ENCODE results near the gene STOML3.

The STOML3 gene

GRCh38 chr13:38980750-38981078 lies 9.9 kb downstream of the STOML3 start:
- no peak for DNase-seq

DNA sequence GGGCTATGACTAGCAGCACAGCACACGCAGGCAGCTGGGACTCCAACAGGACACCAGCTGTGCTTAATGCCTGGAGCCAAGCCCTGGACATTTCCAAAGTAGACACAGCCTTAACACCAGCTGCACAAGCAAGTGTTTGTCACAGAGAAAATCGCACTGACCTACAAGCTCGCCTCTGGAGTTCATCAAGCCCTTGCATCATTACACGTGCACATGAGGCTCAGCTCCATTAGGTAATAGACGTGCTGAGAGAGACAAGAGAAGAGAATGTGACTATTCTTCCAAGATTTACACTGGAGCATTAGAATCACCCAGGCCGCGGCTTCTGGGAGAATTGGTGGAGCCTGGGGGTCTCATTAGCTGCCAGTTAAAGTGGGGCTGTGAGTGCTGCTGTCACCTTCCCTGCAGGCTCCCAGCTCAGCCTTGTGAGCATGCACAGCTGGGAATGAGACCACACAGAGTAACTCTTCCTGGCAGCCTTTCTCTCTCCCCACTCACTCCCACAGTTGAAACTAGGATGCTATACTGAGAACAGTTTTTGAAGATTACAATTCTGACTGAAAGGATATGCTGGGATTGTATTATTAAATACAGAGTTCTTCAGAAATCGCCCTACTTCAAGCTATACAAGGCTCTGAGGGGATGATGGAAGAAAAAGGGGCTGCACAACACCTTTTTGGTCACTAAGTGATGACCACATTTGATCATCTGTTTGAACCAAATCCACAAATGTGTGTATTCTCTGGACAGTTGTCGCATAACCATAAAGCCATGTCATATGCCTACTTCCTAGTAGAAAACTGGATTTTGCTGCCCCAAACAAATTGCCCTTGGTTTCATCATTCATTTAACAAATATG lies 10.5 kb downstream of the STOML3 start:
- no peak for DNase-seq

DNA sequence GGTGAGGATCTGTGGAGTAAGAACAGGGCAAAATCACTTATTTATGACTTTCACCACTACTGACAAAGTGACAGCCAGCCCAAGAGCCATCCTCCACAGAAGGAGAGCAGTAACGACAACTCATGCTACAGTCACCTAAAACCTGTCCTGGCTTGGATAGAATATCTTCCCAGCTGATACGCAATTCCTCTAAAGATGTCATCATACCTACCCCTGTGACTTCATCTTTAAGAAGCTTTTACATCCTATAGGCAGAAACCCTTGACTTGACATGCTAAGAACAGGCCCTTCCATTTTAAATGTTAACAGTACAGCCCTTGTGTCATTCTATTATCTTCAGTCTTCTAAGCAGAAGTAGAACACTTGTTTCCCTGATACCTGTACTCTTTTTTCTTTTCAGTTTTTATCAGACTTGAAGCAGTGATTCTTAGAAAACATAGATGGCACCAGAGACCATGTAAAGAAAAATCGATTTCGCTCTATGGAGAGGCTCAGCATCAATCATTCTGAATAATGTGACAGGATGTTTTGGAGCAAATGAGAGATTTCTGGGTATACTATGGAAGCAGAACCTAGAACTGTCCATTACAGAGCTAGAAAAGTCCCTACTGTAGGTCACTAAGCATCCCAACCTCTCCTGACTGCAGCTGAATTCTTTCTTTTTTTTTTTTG lies 20.1 kb downstream of the STOML3 start:
- DNase-seq, result no peak

GRCh38 chr13:38969187-38969586 lies 21.4 kb downstream of the STOML3 start:
- DNase-seq, result no peak

DNA sequence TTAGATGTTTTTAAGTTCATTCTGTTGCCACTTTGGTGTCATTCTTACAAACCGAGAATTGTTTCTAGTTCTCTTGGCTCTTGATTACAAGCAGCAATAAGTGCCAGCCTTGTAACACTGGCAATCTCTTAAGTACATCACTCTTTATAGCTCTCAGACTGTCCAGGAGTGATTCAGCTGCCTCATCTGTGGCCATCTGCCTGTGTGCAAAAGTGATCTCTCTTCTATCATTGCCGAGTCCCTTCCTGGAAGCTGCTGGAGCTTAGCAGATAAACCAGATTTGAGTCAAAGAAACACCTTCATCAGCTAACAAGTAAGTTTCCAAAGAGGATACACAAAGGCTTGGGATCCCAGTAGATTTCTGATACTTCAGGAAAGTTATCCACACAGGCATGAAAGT lies 23.2 kb downstream of the STOML3 start:
- DNase-seq, result no peak

DNA sequence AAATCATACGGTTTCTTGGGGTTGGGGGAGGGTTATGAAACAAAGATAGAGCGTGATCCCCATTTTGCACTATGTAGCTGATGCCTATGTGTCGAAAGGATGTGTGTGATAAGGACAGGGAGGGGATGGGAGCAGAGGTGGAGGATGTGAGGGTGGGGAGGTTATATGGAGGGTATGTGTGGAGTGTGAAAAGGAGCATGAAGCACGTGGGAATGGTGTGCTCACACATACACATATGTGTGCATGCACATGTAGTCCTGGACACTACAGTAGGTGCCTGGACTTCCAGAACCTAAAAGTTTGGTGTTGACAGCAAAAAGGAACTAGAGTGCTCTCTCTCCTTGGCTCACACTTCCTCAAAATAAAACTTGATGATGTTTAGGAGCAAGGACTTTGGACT lies 25.4 kb downstream of the STOML3 start:
- no peak for DNase-seq

- DNase-seq, result no peak
These were observed 30.5 kb downstream of the STOML3 start for GRCh38 chr13:38960175-38960574.

DNA sequence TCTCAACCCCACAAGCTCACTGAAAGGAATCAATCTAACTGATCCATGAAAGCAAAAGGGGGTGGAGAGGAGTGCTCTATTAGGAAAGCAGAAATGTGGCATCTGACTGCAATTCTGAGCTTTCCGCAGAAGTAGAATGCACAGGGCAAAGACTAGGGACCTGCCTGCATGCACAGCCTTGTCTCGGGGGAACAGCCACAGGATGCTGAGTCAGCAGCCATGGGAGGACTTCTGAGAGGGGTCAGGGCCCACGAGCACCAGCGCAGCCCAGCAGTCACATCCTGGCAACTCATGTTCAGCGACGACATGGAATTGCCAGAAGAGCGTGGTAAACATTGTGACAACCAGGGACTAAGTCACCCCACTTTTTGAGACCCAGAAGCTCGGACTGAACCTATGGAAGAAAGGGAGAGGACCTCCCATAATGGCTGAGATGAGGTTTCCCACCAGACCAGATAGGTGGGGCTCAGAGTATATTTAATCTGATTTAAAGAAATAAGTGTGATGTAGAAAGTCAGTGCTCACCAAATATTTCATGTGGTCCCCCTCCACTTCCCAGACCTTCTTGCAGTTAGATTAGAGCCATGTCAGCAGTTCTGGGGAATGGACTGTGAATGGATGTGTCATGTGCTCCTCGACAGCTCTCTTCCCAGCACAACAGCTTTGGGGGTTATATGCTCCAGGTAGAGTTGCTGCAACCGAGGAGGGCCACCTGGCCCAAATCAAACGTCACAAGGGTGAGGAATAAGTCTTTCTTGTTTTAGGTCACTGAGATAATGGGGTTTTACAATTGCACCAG lies 32.6 kb downstream of the STOML3 start:
- no peak for DNase-seq

- no peak for DNase-seq
These were observed 35.8 kb downstream of the STOML3 start for GRCh38 chr13:38954844-38955243.

DNA sequence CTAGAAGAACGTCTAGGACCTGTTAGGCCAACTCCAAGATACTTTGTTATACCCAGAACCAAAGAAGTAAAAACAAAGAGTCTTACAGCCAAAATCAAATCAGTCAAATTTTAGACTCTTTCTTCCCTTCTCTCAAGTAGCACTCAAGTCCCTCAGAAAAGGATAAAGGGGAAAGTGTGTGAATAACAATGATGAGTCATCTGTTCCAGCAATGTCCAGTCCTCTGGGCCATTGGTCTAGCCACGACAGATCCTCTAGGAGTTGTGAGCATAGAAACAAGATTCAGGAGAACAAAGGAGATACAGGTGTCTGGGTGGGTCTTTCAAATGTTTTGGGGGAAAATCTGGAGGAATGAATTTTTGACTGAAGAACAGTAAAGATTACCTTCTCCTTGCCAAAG lies 36.3 kb downstream of the STOML3 start:
- DNase-seq, result no peak

DNA sequence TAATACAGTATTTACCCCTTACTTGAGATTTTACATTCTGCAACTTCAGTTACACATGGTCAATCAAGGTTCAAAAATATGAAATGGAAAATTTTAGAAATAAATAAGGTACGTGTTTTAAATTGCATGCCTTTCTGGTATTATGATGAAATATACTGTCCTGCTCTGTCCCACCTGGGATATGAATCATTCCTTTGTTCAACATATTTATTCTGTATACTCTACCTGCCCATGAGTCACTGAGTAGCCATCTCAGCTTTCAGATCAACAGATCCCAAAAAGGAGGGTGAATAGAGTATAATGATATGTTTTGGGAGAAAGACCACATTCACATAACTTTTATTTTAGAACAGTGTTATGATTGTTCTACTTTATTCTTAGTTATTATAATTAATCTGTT lies 37.8 kb downstream of the STOML3 start:
- no peak for DNase-seq

DNA sequence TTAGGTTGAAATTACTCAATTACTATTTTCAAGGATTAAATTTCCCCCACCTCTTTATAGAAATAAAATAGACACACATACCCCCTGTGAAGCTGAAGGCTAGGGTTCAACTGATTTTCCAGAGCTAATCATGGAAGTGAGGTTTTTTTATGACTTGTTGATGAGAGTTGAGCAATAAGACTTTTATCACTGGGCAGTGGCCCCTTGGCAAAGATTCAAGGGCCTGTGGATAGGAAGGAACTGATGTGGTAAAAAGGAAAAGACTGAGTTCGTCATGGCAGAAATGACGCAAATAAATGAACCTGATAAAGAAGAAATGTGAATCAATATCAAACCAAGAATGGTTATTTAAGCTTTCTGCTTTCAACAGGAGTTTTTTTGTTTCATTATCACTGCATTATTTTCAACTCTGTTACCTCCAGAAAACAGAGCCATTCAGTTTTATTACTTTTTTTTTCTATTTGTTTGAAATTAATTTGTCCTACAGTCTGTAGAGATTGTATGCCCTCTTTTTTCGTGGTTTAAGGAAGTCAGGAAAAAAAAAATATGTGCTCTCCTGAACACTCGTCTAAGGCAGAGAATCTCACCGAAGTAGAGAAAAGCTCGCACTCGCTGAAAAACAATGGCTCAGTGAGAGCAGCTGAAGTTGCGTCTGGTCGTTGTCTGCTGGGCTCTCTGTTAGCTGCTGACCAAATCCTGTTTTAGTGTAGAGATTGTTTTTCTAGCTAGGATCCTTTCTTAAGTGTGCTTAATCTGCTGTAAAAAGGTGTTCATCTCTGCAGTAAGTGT lies 38.9 kb downstream of the STOML3 start:
- no peak for DNase-seq

DNA sequence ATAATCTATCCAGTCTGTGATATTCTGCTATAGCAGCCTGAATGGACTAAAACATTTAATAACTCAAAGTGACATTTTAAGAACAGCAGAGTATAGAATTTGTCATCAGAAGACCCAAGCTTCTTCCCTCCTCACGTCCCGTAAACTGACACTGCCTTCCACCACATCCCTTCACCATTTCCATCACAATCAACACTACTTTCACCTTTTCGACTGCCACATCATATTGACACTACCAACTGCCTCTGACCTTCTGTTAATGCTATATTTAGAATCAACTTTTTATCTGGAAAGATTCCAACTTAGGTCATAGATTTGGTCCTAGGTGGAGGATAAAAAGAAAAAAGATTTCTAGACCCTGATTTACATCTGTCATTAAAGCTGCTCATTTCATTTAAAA lies 39.6 kb downstream of the STOML3 start:
- DNase-seq, result no peak

DNA sequence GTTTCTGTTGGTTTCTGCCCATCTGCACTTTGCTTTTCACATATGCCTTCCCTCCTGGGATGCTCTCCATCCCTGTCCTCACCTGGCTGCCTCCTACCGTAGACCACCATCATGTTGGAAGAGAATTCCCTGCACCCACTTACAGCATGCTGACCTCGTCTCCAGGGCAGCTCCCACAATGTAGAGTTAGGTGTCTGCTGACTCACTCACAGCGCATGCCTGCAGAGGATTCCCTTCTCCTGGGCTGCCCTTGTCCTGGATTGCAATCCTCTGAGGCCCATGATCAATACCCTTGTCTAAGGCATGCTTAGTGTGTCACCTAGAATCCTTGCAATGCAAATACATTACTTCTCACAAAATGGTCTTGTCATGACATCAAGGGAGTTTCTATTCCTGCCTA lies 43.6 kb downstream of the STOML3 start:
- no peak for DNase-seq

DNA sequence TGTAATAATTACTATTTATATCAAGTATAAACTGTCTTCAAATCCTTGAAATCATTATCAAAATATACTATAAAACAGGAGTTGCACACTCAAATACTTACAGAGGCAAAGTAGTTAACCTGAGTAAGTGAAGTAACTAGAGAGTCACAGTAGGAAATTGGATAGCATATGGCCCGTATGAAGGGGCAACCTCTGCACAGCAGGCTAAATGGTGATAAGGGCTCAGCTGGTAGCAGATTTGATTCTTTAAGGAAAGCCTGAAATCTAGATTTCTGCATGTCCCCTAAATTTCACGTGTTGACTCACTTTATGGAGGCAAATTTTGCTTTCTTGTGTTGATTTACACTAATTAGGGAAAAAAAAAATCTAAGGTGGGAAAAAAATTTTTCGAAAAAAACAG lies 46.4 kb downstream of the STOML3 start:
- DNase-seq, result no peak

GRCh38 chr13:38943231-38943630 lies 47.4 kb downstream of the STOML3 start:
- DNase-seq, result no peak

DNA sequence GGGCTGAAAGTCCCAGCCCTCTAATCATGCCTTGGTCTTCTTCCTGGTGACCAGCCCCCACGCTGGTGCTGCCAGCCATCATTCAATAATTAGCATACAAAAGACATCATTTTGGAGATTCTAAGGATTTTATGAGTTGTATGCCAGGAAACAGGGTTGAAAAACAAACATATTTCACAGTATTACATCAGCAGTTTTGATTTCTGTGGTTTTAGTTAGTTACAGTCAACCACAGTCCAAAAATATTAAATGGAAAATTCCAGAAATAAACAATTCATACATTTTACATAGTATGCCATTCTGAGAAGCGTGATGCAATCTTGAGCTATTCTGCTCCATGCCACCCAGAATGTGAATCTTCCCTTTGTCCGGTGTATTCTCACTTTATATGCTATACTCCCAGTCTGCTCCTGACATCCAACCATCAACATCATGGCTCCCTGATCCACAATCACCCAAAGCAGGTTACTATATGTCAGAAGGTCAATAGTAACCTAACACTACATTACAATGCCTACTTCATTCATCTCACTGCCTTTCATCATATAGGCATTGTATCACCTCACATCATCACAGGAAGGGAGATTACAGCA lies 49.2 kb downstream of the STOML3 start:
- no peak for DNase-seq

DNA sequence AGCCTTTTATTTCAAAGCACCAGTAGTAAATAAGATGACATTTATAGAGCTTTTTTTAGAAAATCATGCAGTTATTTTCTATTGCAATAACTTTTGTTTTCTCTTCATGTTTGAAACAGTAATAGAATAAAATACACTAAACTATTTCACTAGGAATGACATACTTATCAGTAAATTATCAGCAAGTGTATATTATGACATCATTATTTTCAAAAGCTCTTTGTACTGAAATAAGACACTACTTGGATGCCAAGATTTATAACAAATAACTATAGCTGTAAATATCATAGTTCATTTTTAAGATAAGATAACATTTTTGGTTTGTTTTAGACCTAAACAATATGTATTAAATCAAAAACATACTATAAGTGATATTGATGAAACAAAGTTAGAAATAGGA lies 56.8 kb downstream of the STOML3 start:
- no peak for DNase-seq

DNA sequence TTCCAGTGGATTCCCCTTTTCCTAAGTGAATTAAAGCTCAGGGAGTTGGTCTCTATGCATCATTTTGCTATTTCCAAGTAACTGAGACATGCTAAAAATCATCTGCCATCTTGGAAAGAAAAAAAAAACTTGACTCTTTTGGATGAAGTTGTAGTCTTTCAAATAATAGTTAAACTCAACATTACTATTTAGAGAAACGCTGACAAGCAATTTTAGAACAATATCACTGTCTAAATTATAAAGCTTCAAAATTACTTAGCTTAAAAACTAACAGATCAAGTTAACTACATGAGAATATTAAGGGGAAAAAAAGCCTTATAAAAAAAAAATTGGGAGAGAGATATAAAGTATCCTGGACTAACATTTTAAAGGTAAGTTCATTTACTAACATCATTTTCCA lies 68.5 kb downstream of the STOML3 start:
- no peak for DNase-seq

DNA sequence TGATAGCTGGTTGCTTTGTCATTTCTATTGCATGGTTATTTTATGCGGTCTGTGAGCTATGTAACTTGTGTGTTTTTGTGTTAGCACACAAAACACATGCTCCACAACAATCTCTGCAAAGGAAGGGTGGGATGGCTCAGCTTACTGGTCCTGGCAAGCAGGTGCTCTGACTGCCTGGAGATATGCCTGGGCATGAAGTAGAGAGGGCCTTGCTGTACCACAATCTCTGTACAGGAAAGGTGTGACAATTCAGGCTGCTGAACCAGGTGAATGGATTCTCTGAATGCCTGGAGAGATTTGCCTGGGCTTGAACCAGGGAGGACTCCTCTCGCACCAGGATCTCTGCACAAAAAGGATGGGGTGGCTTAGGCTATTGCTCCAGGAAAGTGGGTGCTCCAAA lies 69.5 kb downstream of the STOML3 start:
- DNase-seq, result no peak

Data from NCI-H187 treated with DMSO at 0.1 percent for 48 hours (cell line).